ENCODE measurements around the gene FER.
"Not testable (repeated sequence)": the region's sequence is repeated elsewhere in the genome, so short reads cannot be mapped to it uniquely, and the experiment has no call there.

FER gene

GRCh38 chr5:109052216-109052615, 304.5 kb downstream of the FER start:
- DNase-seq, result not testable (repeated sequence)

DNA sequence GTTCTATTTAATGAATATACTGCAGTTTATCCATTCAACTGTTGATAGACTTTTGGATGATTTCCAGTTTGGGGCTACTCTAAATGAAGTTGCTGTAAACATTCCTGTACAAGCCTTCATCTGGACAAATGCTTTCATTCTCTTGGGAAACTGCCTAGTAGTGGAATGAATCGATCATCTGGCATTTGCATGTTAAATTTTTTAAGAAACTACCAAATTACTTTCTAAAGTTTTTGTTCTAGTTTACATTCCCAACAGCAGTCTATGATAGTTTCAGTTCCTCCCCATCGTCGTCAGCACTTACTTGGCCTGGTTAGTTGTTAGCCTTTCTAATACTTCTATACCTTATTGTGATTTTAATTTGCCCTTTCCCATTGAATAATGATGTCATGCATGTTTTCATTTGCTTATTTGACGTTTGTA, 306.3 kb downstream of the FER start:
- no peak for DNase-seq

DNA sequence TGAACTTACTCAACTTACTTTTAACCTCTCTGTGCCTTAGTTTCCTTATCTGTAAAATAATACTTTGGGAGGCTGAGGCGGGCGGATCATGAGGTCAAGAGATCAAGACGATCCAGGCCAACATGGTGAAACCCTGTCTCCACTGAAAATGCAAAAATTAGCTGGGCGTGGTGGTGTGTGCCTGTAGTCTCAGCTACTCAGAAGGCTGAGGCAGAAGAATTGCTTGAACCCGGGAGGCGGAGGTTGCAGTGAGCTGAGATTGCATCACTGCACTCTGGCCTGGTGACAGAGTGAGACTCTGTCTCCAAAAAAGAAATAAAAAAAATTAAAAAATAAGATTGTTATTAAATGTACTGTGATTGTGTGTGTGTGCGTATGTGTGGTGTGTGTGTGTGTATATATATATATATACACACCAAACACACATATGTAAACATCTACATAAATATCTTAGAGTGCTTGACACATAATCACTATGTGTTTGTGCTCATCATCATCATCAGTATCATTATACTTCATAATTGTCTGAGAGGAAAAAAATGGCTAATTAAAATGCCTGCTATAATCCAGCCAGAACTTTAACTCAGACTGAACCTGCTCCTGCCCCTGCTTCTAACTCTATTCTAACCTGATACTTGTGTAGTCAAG, 312.8 kb downstream of the FER start:
- DNase-seq, result no peak

DNA sequence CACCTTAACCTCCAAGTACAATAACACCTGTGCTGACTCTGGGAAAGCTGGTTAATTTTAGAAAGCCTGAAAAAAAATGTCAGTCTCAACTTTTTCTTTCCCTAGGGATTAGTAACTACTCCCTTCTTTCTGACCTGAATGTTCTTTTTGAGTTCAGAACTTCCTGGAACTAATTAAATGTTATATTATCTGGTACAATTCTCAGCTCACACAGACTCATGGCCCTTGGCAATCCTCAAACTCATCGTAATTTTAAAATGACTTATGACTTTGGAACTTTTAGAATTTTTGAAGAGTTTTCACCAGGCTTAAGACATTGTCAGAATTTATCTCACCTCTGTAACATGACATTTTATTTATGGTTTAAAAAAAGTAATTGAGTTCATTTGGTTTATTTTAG, 315.0 kb downstream of the FER start:
- no peak for DNase-seq

GRCh38 chr5:109063223-109063622, 315.5 kb downstream of the FER start:
- no peak for DNase-seq

DNA sequence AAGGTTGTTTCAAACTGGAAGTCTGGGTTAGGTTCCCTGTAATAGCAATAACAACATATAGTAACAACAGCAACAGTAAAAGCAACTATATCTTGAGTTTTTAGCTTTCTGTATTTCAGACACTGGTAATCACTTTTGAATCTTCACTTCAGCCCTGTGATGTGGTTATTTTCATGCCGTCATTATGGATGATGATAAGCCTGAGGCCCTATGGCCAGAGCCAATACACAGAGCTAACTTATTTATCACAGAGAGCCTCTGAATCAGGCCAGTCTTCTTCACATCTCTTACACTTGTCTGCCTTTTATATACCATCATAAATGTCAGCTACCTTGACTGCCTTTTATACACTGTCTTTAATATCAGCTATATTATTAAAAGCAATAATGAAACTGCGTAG, 329.0 kb downstream of the FER start:
- DNase-seq, result no peak

DNA sequence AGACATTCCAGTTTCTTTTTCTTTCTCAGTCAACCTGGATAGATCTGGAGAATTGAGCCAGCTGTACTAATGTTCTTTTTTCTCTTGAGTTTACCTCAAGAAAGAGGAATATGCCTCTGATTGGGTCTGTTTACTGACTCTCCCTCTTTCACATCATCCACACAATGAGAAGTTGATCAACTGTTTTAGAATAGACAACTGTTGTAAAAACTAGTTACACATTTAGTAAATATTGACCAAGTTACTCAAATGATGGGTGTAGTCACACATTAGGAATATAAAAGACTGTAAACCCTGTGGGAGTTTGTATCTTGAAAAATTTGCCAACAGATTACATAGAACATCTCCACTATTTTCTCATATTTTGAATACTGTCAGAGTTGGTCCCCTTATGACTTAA, 330.8 kb downstream of the FER start:
- no peak for DNase-seq

DNA sequence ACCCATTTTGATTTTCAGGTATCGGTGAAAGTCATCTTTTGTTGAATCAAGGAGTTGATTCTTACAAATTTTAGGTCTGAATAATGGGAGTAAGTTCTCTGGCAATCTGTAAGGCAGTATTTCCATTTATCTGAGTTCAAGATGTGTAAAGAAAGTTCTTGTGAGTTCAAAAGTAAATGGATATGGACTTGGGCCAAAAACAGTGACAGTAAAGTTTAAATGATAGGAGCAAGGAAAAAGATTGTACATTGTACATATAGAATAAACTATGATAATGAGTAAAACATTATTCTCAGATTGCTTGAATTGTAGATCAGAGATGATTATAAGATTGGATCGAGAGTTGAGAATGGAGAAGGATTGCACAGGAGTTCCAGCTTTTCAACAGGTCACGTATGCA, 332.8 kb downstream of the FER start:
- no peak for DNase-seq

DNA sequence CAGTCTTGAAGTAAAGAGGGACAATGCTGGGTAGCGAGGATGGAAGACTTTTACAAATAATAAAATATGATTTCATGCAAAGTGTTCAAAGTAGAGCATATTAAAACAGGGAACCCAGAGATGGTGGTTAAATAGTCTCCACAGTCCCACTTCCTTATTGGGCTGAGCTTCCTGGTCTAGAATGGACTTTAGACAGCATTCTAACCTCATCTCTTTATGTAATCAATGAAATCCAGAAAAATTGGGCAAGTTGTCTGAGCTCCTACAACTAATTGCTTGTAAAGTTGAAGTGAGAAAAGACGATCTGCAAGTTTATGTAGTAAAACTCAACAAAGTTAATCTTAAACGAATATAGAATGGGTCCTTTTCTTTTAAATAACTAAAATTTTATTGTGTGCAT, 333.2 kb downstream of the FER start:
- no peak for DNase-seq

- no peak for DNase-seq
Observed at GRCh38 chr5:109083937-109084336, 336.2 kb downstream of the FER start.

- DNase-seq, result no peak
Observed at GRCh38 chr5:109089191-109089590, 341.5 kb downstream of the FER start.

DNA sequence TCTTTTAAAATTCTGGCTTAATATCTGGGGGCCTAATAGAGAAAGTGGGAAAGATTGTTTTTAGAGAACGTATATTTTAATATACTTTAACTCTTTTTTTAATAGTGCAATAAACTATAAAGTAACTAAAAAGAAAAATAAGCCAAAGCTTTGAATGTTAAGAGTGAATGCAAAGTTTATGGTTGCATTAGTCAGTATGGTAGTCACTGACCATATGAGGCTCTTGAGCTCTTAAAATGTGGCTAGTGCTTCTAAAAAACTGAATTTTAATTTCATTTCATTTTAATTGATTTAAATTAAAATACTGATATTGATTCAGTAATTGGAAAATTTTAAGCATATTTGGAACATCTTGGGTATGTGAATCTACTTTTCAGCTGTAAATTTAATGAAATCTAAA, 351.4 kb downstream of the FER start:
- no peak for DNase-seq

GRCh38 chr5:109100971-109101370, 353.3 kb downstream of the FER start:
- DNase-seq, result no peak

GRCh38 chr5:109102096-109102690, 354.5 kb downstream of the FER start:
- no peak for DNase-seq

DNA sequence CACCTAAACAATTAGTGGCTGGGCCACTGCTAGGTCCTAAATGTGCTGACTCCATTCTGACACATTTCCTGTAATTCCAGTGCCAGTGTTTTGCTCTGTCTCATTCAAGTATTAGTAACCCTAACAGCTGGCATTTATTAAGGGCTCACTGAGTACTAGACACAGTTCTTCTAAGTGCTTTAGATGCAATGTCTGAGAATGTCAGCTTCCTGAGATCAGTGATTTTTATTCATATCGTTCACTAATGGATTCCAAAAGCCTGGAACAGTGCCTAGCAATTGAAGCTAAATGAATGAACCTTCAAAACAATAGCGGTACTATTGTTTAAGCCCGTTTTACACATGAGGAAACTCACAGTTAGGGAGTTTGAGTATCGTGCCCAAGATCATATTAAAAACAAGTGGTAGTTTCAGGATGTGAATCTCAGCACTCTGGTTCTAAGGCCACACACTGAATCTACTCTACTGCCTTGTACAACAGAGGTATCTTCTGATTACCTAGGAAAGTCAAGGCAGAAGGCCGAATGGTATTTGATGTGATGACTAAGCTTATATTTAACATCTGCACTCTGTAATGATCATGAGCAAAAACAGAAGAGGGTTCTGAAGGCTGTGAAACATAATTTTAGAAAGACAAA, 358.1 kb downstream of the FER start:
- DNase-seq, result no peak

- no peak for DNase-seq
Observed at GRCh38 chr5:109111680-109112079, 364.0 kb downstream of the FER start.

DNA sequence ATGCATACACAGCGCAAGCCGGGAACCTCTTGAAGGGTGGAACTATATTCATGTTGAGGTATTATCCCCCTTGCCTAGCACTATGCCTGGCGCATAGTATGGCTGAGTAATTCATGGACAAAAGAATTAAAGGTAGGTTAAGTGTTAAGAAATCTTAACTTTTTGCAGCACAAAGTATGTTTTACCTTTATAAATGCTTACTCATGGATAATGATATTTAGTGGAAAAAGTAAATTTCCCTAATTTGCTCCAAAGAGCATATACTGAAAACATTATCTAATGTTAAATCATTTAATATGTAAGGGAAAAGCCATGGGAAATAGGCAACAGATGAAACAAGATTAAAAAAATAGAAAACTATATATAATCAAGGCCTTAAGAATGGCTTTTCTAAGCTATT, 365.9 kb downstream of the FER start:
- DNase-seq, result no peak

DNA sequence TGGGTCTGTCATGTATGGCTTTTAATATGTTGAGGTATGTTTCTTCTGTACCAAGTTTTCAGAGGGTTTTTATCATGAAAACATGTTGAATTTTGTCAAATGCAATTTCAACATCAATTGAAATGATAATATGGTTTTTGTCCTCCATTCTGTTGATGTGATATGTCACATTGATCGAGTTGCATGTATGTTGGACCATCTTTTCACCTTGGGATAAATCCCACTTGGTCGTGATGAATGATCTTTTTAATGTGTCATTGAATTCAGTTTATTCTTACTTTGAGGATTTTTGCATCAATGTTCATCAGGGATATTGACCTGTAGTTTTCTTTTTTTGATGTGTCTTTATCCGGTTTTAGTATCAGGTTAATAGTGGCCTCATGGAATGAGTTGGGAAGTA, 373.5 kb downstream of the FER start:
- no peak for DNase-seq

GRCh38 chr5:109125755-109126429, 378.2 kb downstream of the FER start:
- DNase-seq, result no peak

DNA sequence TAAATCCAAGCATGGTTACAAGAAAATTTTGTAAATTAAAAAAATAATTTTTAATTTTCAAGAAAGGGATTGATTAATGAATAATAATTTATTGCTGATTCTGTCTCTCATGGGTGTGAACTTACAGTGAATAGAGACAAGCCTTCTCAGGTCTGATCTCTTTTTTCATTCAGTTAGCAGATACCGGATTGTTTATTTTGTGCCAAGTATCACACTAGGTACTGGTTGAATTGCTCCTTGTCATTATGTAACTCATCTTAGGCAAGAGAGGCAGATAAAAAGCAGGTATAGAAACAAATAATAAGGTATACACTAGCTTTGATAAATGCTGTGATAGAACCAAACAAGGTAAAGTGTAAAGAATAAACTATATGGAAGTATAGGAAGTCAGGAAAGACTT, 378.8 kb downstream of the FER start:
- no peak for DNase-seq

DNA sequence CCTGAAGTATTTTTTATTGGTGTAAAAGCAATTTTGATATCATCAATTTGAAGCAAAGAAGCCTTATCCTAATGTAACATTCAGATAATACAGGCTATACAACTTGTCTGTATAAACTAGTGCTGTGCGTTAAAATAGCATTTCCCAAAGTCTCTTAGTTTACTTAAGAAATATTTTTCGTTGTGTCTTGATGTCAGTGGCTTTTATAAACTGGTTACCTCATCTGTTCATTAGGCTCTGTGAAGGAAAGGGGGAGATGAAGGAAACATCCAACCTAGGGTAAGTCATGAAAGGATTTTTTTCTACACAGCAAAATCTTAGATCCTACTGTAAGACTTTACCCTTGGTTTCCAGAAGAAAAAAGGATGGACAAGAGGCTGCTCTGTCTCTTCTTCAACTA, 389.2 kb downstream of the FER start:
- DNase-seq, result no peak

DNA sequence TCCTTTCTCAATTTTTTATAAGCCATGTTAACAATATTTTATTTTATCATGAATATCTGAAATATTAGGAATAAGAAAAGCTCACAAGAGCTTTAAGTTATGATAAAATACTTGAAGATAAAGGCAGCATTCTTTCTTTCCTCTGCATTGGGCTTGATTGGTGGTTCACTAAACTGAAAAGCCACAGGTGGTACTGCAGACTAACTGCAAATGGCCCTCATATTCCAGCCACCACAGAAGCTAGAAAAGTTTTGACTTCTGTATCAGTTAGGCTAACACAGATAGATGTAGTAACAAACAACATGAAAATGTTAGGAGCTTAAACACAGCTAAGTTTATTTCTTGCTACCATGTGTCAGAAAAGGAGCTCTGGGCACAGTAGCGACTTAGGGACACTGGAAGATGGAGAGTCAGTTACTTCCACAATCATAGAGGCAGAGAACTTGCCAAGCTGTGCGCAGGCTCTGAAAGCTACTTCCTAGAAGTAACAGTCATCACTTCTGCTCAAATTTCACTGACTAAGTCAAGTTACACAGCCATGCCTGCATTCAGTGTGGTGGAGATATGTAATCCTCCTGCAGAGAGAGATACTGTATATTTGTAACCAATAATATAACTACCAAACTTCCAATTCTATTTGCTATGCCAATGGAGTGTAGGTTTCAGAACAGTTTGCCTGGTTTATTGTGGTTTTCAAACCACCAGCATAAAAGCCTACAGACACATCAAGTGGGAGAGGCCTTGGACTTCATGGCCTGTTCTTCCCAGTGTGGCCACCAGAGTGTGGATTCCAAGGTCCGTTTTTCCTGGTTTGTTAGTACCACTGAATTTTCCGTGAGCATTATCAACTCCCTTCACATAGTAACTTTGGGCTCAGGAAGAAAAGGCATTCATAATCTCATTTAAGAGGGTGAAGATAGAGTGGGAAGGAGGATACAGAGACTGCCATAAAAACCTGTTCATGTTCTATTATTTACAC, 393.8 kb downstream of the FER start:
- no peak for DNase-seq

DNA sequence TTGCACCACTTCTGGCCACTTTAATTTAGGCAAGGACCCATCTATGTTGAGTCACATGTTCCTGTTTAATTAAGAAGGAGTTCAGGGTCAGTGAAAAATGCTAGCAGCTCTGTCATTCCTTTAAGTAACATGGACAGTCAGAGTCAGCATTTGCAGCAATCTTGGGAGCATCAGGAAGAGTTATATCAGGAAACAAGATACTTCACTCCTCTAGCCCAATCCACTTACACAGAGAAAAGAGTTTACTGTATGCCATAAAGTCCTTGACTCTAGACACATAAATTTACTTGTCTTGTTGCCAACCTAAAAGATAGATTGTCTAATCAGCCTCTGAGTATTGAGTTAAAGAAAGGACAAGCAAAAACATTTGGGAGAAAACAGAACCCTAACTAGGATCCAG, 395.3 kb downstream of the FER start:
- DNase-seq, result no peak

Measured in 8988T (cell line).